HEK293 (cell line): ENCODE data around the gene ZNF878.

Experiments used
- BCL11A ChIP-seq: fragments of 450-650 bp; formaldehyde crosslinking; IDR thresholded peaks from 2 replicates; pipeline ENCODE4 v1.5.1; 2016; ENCODE audit warnings: low read depth, missing biosample characterization, missing genetic modification characterization
- GLIS1 ChIP-seq: fragments of 450-650 bp; formaldehyde crosslinking; IDR thresholded peaks from 2 replicates; pipeline ENCODE4 v1.5.1; 2016; ENCODE audit warnings: missing biosample characterization, missing genetic modification characterization
- HOXA7 ChIP-seq: sonication (generic); formaldehyde crosslinking; IDR thresholded peaks from 2 replicates; pipeline ENCODE4 v1.8.1; 2022; ENCODE audit warnings: missing genetic modification reagents, borderline replicate concordance
- KLF10 ChIP-seq: fragments of 450-650 bp; IDR thresholded peaks from 2 replicates; pipeline ENCODE4 v1.5.1; 2018; ENCODE audit warnings: missing biosample characterization, mild to moderate bottlenecking, missing genetic modification characterization
- KLF16 ChIP-seq: fragments of 450-650 bp; formaldehyde crosslinking; IDR thresholded peaks from 2 replicates; pipeline ENCODE4 v1.5.1; 2017; ENCODE audit warnings: missing biosample characterization, missing genetic modification characterization
- SP7 ChIP-seq: fragments of 450-650 bp; formaldehyde crosslinking; IDR thresholded peaks from 2 replicates; pipeline ENCODE4 v1.5.1; 2016; ENCODE audit warnings: missing biosample characterization, missing genetic modification characterization
- ZFHX2 ChIP-seq: fragments of 450-650 bp; formaldehyde crosslinking; conservative IDR thresholded peaks from 2 replicates; pipeline ENCODE4 v1.5.1; 2016; ENCODE audit warnings: missing biosample characterization, missing genetic modification characterization
- ZNF24 ChIP-seq: fragments of 450-650 bp; formaldehyde crosslinking; IDR thresholded peaks from 2 replicates; pipeline ENCODE4 v1.5.1; 2016; ENCODE audit warnings: missing biosample characterization, missing genetic modification characterization
- ZNF266 ChIP-seq: fragments of 450-650 bp; formaldehyde crosslinking; IDR thresholded peaks from 2 replicates; pipeline ENCODE4 v1.5.1; 2016; ENCODE audit warnings: missing biosample characterization, missing genetic modification characterization, low read depth
- ZNF433 ChIP-seq: fragments of 450-650 bp; formaldehyde crosslinking; IDR thresholded peaks from 2 replicates; pipeline ENCODE4 v1.5.1; 2016; ENCODE audit warnings: missing biosample characterization, missing genetic modification characterization, low read depth
- ZNF596 ChIP-seq: fragments of 450-650 bp; IDR thresholded peaks from 2 replicates; pipeline ENCODE4 v1.5.0; 2018; ENCODE audit warnings: missing biosample characterization, mild to moderate bottlenecking, missing genetic modification characterization, moderate library complexity
- TF ChIP-seq, protein P1 (sequence below): fragments of 450-650 bp; formaldehyde crosslinking; IDR thresholded peaks from 2 replicates; pipeline ENCODE4 v1.5.1; 2016; ENCODE audit warnings: missing biosample characterization, missing genetic modification characterization

DNA sequence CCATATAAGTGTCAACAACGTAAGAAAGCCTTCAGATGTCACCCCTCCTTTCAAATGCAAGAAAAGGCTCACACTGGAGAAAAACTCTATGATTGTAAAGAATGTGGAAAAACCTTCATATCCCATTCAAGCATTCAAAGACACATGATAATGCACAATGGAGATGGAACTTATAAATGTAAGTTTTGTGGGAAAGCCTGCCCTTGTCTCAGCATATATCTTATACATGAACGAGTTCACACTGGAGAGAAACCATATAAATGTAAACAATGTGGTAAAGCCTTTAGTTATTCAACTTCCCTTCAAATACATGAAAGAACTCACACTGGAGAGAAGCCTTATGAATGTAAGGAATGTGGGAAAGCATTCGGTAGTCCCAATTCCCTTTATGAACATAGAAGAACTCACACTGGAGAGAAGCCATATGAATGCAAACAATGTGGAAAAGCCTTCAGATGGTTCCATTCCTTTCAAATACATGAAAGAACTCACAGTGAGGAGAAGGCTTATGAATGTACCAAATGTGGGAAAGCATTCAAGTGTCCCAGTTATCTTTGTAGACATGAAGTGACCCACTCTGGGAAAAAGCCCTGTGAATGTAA is 22.9 kb upstream of the ZNF878 start:
- TF ChIP-seq SP7 (tag by site-specific recombination) (no peak), BCL11A (no peak), HOXA7 (CRISPR knock-in tag) (no peak), ZNF433 (no peak), ZNF596 (no peak), KLF16 (tag by site-specific recombination) (no peak), ZNF24 (tag by site-specific recombination) (no peak), ZNF266 (no peak), KLF10 (tag by site-specific recombination) (no peak), GLIS1 (tag by site-specific recombination) (no peak), ZFHX2 (tag by site-specific recombination) (no peak)
- TF ChIP-seq, protein P1, sequence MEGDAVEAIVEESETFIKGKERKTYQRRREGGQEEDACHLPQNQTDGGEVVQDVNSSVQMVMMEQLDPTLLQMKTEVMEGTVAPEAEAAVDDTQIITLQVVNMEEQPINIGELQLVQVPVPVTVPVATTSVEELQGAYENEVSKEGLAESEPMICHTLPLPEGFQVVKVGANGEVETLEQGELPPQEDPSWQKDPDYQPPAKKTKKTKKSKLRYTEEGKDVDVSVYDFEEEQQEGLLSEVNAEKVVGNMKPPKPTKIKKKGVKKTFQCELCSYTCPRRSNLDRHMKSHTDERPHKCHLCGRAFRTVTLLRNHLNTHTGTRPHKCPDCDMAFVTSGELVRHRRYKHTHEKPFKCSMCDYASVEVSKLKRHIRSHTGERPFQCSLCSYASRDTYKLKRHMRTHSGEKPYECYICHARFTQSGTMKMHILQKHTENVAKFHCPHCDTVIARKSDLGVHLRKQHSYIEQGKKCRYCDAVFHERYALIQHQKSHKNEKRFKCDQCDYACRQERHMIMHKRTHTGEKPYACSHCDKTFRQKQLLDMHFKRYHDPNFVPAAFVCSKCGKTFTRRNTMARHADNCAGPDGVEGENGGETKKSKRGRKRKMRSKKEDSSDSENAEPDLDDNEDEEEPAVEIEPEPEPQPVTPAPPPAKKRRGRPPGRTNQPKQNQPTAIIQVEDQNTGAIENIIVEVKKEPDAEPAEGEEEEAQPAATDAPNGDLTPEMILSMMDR, result no peak
